Esophagus muscularis mucosa (tissue), 4 donors: ENCODE results near the gene SFXN4.

ENCODE experiments used
- EP300 ChIP-seq: sonication (generic); formaldehyde crosslinking; IDR thresholded peaks from one replicate; pipeline ENCODE4 v1.6.1; 2017; ENCODE audit warnings: antibody characterized with exemption
- POLR2A ChIP-seq: fragments of 450-650 bp; IDR thresholded peaks from one replicate; pipeline ENCODE4 v1.6.1; 2017; ENCODE audit warnings: antibody characterized with exemption, moderate library complexity, mild to moderate bottlenecking, low read depth
- POLR2AphosphoS5 ChIP-seq, 2 donors: sonication (generic); formaldehyde crosslinking; IDR thresholded peaks; one replicate each; pipeline ENCODE4 v1.6.1; 2017; ENCODE audit warnings: antibody characterized with exemption in 2 of 2
- TF ChIP-seq, protein P1 (sequence below), 3 experiments: fragments of 200-600 bp in 2 of 3; fragments of 450-650 bp in 1 of 3; sonication (generic) in 2 of 3; IDR thresholded peaks; one replicate each; pipeline ENCODE4 v1.5.1; 2017 to 2019; ENCODE audit warnings: antibody characterized with exemption in 3 of 3, mild to moderate bottlenecking in 2 of 3, moderate library complexity in 1 of 3

GRCh38 chr10:119209035-119209735, 43.7 kb upstream of the SFXN4 start:
- TF ChIP-seq POLR2A, result no peak
- TF ChIP-seq, protein P1, sequence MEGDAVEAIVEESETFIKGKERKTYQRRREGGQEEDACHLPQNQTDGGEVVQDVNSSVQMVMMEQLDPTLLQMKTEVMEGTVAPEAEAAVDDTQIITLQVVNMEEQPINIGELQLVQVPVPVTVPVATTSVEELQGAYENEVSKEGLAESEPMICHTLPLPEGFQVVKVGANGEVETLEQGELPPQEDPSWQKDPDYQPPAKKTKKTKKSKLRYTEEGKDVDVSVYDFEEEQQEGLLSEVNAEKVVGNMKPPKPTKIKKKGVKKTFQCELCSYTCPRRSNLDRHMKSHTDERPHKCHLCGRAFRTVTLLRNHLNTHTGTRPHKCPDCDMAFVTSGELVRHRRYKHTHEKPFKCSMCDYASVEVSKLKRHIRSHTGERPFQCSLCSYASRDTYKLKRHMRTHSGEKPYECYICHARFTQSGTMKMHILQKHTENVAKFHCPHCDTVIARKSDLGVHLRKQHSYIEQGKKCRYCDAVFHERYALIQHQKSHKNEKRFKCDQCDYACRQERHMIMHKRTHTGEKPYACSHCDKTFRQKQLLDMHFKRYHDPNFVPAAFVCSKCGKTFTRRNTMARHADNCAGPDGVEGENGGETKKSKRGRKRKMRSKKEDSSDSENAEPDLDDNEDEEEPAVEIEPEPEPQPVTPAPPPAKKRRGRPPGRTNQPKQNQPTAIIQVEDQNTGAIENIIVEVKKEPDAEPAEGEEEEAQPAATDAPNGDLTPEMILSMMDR (IDR thresholded peaks at IDR 0.05), result peak; percentile 75 to 81 (median 76)
- peak; percentile 28 to 33 for TF ChIP-seq POLR2AphosphoS5 (IDR thresholded peaks at IDR 0.05)
- no peak for TF ChIP-seq EP300
